GM12875 (cell line): Measurements from ENCODE around the gene MAST4.

Source experiments
- H3K4me3 ChIP-seq: one replicate; pipeline ENCODE4 v1.5.1; 2011; ENCODE audit warnings: low read depth, low read length, control low read depth
- TF ChIP-seq, protein P1 (sequence below): IDR thresholded peaks from 2 replicates; pipeline ENCODE4 v1.5.1; 2011; ENCODE audit warnings: low read depth, mild to moderate bottlenecking, control low read depth, inconsistent platforms, low read length, moderate library complexity, borderline replicate concordance; ENCODE audit not compliant: insufficient read depth

The MAST4 gene

DNA sequence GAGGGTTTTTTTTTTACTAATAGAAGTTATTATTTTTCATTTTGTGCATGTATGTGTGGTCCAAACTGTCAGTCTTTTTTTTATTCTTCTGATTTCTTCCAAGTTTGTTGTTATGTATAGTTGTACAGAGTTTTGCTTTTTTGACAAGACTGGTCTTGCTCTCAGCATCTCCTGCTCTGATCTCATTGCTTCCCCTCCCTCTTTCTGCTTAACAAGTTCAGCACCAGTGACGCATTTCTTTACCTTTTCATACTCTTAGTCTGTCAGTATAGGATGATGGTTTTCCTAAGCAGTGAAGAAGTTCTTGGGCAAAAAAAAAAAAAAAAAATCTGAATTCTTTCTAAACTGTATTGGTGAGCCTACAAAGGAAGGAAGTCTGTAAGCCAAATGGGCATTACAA is 465.3 kb downstream of the MAST4 start:
- no peak overlapping the region for H3K4me3 ChIP-seq
- TF ChIP-seq, protein P1, sequence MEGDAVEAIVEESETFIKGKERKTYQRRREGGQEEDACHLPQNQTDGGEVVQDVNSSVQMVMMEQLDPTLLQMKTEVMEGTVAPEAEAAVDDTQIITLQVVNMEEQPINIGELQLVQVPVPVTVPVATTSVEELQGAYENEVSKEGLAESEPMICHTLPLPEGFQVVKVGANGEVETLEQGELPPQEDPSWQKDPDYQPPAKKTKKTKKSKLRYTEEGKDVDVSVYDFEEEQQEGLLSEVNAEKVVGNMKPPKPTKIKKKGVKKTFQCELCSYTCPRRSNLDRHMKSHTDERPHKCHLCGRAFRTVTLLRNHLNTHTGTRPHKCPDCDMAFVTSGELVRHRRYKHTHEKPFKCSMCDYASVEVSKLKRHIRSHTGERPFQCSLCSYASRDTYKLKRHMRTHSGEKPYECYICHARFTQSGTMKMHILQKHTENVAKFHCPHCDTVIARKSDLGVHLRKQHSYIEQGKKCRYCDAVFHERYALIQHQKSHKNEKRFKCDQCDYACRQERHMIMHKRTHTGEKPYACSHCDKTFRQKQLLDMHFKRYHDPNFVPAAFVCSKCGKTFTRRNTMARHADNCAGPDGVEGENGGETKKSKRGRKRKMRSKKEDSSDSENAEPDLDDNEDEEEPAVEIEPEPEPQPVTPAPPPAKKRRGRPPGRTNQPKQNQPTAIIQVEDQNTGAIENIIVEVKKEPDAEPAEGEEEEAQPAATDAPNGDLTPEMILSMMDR, result no peak

GRCh38 chr5:67063055-67063454 is 466.9 kb downstream of the MAST4 start:
- TF ChIP-seq, protein P1, result no peak
- H3K4me3 ChIP-seq, result no peak overlapping the region

- TF ChIP-seq, protein P1, result no peak
- no peak overlapping the region for H3K4me3 ChIP-seq
Observed at GRCh38 chr5:67063791-67064190, 467.6 kb downstream of the MAST4 start.

DNA sequence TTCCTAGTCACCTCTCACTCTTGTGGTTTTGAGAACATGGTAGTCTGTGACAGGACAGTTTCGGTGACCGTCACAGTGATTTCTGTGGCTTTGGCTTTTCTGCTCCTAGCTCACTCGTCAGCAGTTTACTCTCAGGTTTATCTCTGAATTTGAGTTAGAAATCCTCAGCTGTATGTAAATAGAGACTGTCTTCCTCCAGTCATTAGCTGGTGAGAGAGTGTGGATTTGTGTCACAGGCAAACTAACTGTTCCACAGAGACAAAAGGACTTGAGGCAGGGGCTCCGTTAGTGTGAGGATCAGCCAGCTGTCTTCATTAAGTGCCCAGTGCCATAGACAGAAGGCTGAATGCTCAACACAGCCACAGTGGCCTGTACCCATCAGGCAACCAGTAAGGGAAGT is 469.0 kb downstream of the MAST4 start:
- H3K4me3 ChIP-seq, result no peak overlapping the region
- TF ChIP-seq, protein P1, result no peak

- no peak overlapping the region for H3K4me3 ChIP-seq
- TF ChIP-seq, protein P1, result no peak
Observed at GRCh38 chr5:67065696-67066095, 469.5 kb downstream of the MAST4 start.

GRCh38 chr5:67066815-67067214 is 470.6 kb downstream of the MAST4 start:
- TF ChIP-seq, protein P1, result no peak
- no peak overlapping the region for H3K4me3 ChIP-seq

DNA sequence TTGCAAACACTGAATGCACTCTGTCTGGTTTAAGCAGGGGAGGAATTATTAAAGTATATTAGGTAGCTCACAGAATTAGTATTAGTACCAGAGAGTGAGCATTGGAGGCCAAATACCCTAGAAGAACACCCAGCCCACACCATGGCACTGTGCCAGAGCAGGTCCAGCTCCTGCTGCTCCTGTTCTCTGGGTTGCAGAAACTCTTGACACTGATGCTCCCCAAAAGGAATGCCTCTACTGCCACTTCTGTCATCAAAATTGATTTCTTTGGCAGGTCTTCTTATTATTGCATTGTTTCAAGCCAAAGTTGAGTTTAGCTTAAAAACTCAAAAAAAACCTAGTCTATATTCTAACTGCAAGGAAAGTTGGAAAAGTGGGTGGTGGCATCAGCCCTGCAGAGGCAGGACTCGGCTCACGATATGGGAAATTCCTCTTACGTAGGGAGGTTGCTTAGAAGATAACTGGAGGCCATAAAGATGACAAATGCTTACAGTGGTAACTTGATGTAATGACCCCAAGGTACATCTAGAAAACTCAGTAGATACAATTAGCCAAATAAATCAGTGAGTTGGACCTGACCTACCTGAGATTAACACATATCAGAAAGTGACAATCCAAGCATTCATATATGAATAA is 477.0 kb downstream of the MAST4 start:
- no peak overlapping the region for H3K4me3 ChIP-seq
- TF ChIP-seq, protein P1, result no peak
